IMR-90 (cell line): Measurements from ENCODE around the gene CHD2.

ENCODE experiments used
- CEBPB ChIP-seq: IDR thresholded peaks from 2 replicates; pipeline ENCODE4 v1.6.1; 2012; ENCODE audit warnings: low read depth, low read length, improper control_type of control experiment
- FOS ChIP-seq: fragments of 150-350 bp; IDR thresholded peaks from 2 replicates; pipeline ENCODE4 v1.6.1; 2016; ENCODE audit warnings: low read depth, low read length
- MAFK ChIP-seq: IDR thresholded peaks from 2 replicates; pipeline ENCODE4 v1.6.1; 2012; ENCODE audit warnings: low read depth, low read length, improper control_type of control experiment
- MXI1 ChIP-seq: IDR thresholded peaks from 2 replicates; pipeline ENCODE4 v1.6.1; 2012; ENCODE audit warnings: low read depth, mild to moderate bottlenecking, low read length, moderate library complexity, borderline replicate concordance
- POLR2A ChIP-seq: IDR thresholded peaks from 2 replicates; pipeline ENCODE4 v1.6.1; 2012; ENCODE audit warnings: mild to moderate bottlenecking, low read depth, low read length
- SMC3 ChIP-seq: fragments of 150-350 bp; IDR thresholded peaks from 2 replicates; pipeline ENCODE4 v1.6.1; 2016; ENCODE audit warnings: low read depth, mild to moderate bottlenecking, antibody characterized with exemption, low read length, moderate library complexity
- TF ChIP-seq, protein P1 (sequence below): conservative IDR thresholded peaks from 2 replicates; pipeline ENCODE4 v1.5.1; 2012; ENCODE audit warnings: mild to moderate bottlenecking, low read depth, low read length, improper control_type of control experiment
- TF ChIP-seq, protein P2 (sequence below): fragments of 150-350 bp; IDR thresholded peaks from 2 replicates; pipeline ENCODE4 v1.6.1; 2017; ENCODE audit warnings: mild to moderate bottlenecking, antibody characterized with exemption, low read length, low read depth

DNA sequence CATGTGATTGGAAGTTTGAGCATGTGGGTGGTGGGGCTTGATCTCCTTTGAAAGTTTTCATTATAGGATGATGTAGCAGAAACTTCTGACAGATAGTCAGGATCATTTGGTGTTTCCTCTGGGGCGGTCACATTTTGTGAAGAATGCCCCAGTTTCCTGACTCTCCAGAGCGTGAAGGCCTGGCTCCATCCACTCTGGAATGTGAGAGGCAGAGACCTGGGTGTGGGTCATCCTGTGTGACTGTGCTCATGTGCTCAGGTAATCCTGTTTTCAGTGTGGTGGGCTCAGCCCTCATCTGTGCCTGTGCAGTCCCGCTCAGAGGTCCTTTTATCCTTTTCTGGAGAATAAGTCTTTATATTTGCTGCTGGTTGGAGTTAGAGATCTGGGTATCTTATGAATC is 107.9 kb downstream of the CHD2 start:
- TF ChIP-seq, protein P1, sequence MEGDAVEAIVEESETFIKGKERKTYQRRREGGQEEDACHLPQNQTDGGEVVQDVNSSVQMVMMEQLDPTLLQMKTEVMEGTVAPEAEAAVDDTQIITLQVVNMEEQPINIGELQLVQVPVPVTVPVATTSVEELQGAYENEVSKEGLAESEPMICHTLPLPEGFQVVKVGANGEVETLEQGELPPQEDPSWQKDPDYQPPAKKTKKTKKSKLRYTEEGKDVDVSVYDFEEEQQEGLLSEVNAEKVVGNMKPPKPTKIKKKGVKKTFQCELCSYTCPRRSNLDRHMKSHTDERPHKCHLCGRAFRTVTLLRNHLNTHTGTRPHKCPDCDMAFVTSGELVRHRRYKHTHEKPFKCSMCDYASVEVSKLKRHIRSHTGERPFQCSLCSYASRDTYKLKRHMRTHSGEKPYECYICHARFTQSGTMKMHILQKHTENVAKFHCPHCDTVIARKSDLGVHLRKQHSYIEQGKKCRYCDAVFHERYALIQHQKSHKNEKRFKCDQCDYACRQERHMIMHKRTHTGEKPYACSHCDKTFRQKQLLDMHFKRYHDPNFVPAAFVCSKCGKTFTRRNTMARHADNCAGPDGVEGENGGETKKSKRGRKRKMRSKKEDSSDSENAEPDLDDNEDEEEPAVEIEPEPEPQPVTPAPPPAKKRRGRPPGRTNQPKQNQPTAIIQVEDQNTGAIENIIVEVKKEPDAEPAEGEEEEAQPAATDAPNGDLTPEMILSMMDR = no peak
- no peak for TF ChIP-seq POLR2A
- no peak for TF ChIP-seq MXI1
- TF ChIP-seq, protein P2, sequence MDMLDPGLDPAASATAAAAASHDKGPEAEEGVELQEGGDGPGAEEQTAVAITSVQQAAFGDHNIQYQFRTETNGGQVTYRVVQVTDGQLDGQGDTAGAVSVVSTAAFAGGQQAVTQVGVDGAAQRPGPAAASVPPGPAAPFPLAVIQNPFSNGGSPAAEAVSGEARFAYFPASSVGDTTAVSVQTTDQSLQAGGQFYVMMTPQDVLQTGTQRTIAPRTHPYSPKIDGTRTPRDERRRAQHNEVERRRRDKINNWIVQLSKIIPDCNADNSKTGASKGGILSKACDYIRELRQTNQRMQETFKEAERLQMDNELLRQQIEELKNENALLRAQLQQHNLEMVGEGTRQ = no peak
- no peak for TF ChIP-seq SMC3
- TF ChIP-seq MAFK = no peak
- no peak for TF ChIP-seq FOS
- TF ChIP-seq CEBPB = no peak
